SK-N-MC (cell line): ENCODE results near the gene TMEM131L.

Source experiments
- DNase-seq: peaks from one replicate; pipeline ENCODE4 v3.0.0-alpha.2; 2011; ENCODE audit warnings: low read depth, low spot score
- H3K27ac ChIP-seq: fragments of 200-600 bp; sonication (generic); 2 replicates; pipeline ENCODE4 v1.5.1; 2016; ENCODE audit warnings: mixed run types
- H3K36me3 ChIP-seq: fragments of 200-600 bp; sonication (generic); 2 replicates; pipeline ENCODE4 v1.6.1; 2017; ENCODE audit warnings: antibody characterized with exemption, low read length, mixed read lengths; ENCODE audit not compliant: insufficient read depth
- H3K4me3 ChIP-seq: fragments of 200-600 bp; sonication (generic); 2 replicates; pipeline ENCODE4 v1.5.1; 2016
- H3K9ac ChIP-seq: fragments of 200-600 bp; sonication (generic); 2 replicates; pipeline ENCODE4 v1.8.0; 2017; ENCODE audit warnings: mixed run types, mixed read lengths; ENCODE audit not compliant: insufficient read length
- H3K9me3 ChIP-seq: fragments of 200-600 bp; sonication (generic); 2 replicates; pipeline ENCODE4 v1.6.1; 2017; ENCODE audit warnings: low read depth, mild to moderate bottlenecking, antibody characterized with exemption, low read length, moderate library complexity, mixed read lengths
- EZH2 ChIP-seq: fragments of 200-600 bp; sonication (generic); IDR thresholded peaks from one replicate; pipeline ENCODE4 v1.6.1; 2017; ENCODE audit warnings: antibody characterized with exemption
- FOXP2 ChIP-seq: optimal IDR thresholded peaks from 2 replicates; pipeline ENCODE3; 2011; ENCODE audit warnings: mild to moderate bottlenecking, moderate library complexity; ENCODE audit not compliant: insufficient read depth; ENCODE audit errors: extremely low read length, control extremely low read depth
- POLR2AphosphoS5 ChIP-seq: IDR thresholded peaks from 2 replicates; pipeline ENCODE4 v1.6.1; 2012; ENCODE audit warnings: mild to moderate bottlenecking, low read depth, low read length, borderline replicate concordance

TMEM131L gene

DNA sequence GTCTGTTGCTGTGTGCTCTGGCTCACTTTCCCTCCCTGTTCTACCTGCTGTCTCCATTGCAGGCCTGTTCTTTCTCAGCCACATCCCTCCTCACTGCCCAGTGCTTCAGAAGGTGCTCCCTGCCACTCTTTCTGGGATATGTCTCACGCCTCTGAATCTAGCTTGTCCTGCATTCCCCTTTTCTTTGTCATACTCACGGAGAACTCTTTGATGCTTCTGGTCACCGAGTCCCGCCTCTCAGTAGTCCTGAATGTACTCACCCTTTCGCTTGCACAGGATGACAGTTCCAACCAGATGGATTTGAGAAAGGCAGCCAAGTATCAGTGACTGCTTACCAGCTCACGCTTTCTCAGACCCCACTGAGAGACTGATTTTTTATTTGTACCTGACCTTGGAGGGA is 152.7 kb downstream of the TMEM131L start:
- no peak for DNase-seq
- no peak overlapping the region for H3K9ac ChIP-seq
- no peak for TF ChIP-seq EZH2
- no peak for TF ChIP-seq FOXP2
- TF ChIP-seq POLR2AphosphoS5 = no peak
- no peaks in the 10 kb centered on the region for H3K9me3 ChIP-seq
- peaks cover 56% of the 10 kb centered on the region for H3K36me3 ChIP-seq
- no peak overlapping the region for H3K27ac ChIP-seq
- no peak overlapping the region for H3K4me3 ChIP-seq

DNA sequence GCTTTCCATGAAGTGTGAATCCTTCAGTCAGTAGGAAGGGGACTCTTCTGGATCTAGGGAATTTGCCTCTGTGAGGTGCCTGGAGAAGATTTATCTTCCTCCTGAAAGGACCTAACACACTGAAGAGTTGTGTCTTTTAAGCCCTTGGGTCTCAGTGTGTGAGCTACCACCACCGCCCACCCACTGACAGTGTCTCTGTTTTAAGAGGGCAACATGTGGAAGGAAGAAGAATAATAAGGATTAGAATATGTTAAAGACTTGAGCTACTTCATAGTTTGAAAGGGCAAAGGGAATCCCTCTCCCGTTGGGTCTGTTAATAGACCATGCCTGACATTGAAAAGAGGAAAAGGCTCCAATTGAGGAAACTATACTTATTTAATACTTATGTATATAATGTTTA is 153.7 kb downstream of the TMEM131L start:
- H3K9me3 ChIP-seq = no peaks in the 10 kb centered on the region
- DNase-seq = no peak
- H3K36me3 ChIP-seq = peaks cover 54% of the 10 kb centered on the region
- TF ChIP-seq POLR2AphosphoS5 = no peak
- TF ChIP-seq EZH2 = no peak
- no peak for TF ChIP-seq FOXP2
- H3K4me3 ChIP-seq = peak overlapping the region; percentile 23
- peak overlapping the region; percentile 77 for H3K27ac ChIP-seq
- no peak overlapping the region for H3K9ac ChIP-seq

DNA sequence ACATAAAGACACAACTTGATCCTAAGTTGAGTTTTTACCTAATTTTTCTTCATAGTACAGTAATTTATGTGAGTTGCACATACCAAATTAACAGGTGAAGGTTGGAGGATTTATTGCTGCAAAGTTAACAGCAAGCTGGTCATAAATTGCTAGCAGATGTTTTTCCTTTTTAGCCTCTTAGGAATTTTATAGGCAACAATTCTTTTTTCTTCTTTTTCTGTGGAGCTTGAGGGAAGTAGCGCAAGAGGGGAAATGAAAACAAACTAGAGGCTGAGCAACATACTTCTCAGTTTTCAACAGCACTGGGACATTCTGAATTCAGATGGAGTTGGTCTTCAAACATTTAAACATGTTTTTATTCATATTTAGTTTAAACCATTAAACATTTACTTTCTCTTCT is 154.2 kb downstream of the TMEM131L start:
- Histone ChIP-seq H3K36me3 (peaks cover 54% of the 10 kb centered on the region), H3K4me3 (peak overlapping the region; percentile 38), H3K9me3 (no peaks in the 10 kb centered on the region), H3K27ac (peak overlapping the region; percentile 77), H3K9ac (no peak overlapping the region)
- peak; percentile 42 for DNase-seq
- no peak for TF ChIP-seq EZH2
- no peak for TF ChIP-seq FOXP2
- TF ChIP-seq POLR2AphosphoS5 = no peak

DNA sequence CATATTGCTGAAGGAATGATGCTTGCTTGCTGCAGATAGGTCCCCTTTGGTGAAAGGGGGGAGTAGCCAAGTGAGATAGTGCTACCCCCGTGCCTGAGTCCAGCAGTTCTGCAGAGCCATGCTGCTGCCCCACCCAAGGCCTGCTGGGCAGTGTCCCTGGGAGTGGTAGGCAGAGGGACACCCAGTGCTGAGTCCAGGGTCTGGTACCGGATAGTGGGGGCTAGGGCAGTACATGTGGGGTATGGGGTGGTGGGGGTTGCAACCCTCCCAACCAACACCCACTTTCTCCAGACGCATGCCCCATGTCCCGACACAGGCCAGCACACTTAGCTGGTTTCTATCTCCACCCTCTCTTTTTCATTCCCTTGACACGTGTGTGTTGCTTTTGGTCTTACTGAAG is 155.9 kb downstream of the TMEM131L start:
- H3K27ac ChIP-seq = no peak overlapping the region
- H3K9me3 ChIP-seq = no peaks in the 10 kb centered on the region
- no peak for TF ChIP-seq FOXP2
- no peak for TF ChIP-seq EZH2
- no peak for TF ChIP-seq POLR2AphosphoS5
- H3K36me3 ChIP-seq = peaks cover 52% of the 10 kb centered on the region
- no peak overlapping the region for H3K4me3 ChIP-seq
- no peak overlapping the region for H3K9ac ChIP-seq
- DNase-seq = no peak

DNA sequence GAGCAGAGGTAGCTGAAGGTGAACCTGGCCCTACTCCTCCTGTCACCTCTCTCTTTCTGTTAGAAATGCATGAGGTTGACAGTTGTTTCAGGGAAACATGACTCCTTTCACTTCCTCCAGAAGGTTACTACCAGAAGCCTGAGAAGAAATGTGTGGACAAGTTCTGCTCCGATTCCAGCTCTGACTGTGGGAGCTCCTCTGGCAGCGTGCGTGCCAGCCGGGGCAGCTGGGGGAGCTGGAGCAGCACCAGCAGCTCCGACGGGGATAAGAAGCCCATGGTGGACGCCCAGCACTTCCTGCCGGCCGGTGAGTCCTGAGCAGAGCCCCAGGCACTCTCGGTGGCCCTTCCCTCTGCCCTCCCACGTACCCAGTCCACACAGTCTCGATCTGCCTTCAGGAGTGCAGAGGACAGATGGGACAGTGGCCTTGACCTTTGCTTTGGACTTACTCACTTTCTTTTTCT is 156.6 kb downstream of the TMEM131L start:
- no peak overlapping the region for H3K27ac ChIP-seq
- no peak for TF ChIP-seq FOXP2
- no peak for TF ChIP-seq EZH2
- no peak for TF ChIP-seq POLR2AphosphoS5
- DNase-seq = no peak
- no peak overlapping the region for H3K9ac ChIP-seq
- peaks cover 49% of the 10 kb centered on the region for H3K36me3 ChIP-seq
- H3K9me3 ChIP-seq = no peaks in the 10 kb centered on the region
- no peak overlapping the region for H3K4me3 ChIP-seq

DNA sequence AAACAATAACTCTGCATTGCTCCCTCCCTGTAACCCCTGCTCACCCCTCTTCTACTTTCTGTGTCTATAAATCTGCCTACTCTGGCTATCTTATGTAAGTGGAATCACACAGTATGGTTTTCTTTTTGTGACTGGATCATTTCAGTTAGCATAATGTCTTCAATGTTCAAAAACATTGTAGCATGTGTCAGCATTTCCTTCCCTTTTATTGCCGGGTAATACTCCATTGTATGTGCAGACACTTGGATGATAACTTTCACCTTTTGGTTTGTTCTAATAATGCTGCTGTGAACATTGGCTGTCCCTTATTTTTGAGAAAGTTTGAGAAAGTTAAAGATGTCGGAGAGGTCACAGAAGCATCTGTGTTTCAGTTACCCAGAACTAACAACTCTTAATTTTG is 157.3 kb downstream of the TMEM131L start:
- Histone ChIP-seq H3K36me3 (peaks cover 55% of the 10 kb centered on the region), H3K9me3 (no peaks in the 10 kb centered on the region), H3K4me3 (no peak overlapping the region), H3K27ac (no peak overlapping the region), H3K9ac (no peak overlapping the region)
- TF ChIP-seq FOXP2 (no peak), POLR2AphosphoS5 (no peak), EZH2 (no peak)
- DNase-seq = no peak

DNA sequence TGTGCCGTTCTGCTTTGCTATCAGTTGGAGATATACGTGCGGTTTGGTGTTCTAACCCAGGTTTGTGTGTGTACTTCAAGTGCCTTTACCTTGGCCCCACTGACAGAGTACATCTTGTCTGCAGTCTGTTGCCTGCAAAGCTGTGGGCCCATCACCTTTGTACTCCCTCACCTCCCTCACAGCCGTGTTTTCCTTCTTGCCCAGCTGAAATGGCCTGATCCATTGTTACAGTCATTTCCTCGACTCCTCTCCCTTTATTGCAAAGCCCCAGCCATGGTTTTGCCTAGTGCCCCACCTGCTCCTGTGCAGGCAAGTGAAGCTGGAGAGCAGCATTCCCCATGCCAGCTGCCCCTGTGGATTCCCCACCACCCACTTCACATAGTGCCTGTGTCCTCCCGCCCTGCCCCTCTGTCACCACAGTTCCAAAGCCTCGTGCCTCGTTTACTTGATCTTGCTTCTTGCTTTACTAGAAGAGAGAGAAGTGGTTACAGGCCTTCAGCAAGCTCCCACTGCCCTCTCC is 162.7 kb downstream of the TMEM131L start:
- Histone ChIP-seq H3K27ac (no peak overlapping the region), H3K9ac (no peak overlapping the region), H3K9me3 (no peaks in the 10 kb centered on the region), H3K4me3 (no peak overlapping the region), H3K36me3 (peaks cover 61% of the 10 kb centered on the region)
- TF ChIP-seq FOXP2 = no peak
- TF ChIP-seq POLR2AphosphoS5 = no peak
- TF ChIP-seq EZH2 = no peak
- DNase-seq = no peak

DNA sequence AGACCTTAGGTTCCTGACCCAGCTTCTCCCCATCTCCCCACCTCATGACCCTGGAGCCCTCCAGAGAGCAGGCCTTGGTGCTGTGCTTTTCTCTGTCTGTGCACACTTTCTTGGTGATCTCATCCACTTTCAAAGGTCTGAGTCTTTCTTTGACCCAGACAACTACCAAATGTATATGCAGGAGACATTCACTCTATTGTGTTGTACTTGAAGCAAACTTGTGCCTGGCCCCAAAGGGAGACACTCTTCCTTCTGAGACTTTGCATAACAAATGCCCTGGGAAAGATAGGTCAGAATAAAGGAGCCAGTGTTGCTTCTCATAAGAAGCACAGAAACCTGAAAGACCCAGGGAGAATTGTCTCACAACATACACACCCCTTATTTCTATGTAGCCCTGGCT is 163.6 kb downstream of the TMEM131L start:
- TF ChIP-seq EZH2 = no peak
- no peak for TF ChIP-seq POLR2AphosphoS5
- no peak for TF ChIP-seq FOXP2
- DNase-seq = no peak
- Histone ChIP-seq H3K9ac (no peak overlapping the region), H3K27ac (no peak overlapping the region), H3K36me3 (peaks cover 65% of the 10 kb centered on the region), H3K4me3 (no peak overlapping the region), H3K9me3 (no peaks in the 10 kb centered on the region)
